H9 (cell line): ENCODE results near the gene NOS1AP. TPM values are rescaled to one million over a fixed set of nuclear protein-coding genes. Genes with fewer than 3 reads are reported as not detected.

Experiments used
- DNase-seq: peaks from one replicate; pipeline ENCODE4 v3.0.0-alpha.2; 2017
- H2AFZ ChIP-seq: one replicate; pipeline ENCODE4 v1.6.1; 2013; ENCODE audit warnings: mild to moderate bottlenecking, low read length, control low read depth, moderate library complexity
- H2AK5ac ChIP-seq: 2 replicates; pipeline ENCODE4 v1.6.1; 2013; ENCODE audit warnings: low read length, control low read depth, mixed read lengths; ENCODE audit not compliant: insufficient read length
- H2BK120ac ChIP-seq: one replicate; pipeline ENCODE4 v1.6.1; 2013; ENCODE audit warnings: low read depth, mild to moderate bottlenecking, low read length, control low read depth, inconsistent platforms; ENCODE audit not compliant: poor library complexity, severe bottlenecking
- H2BK12ac ChIP-seq: 2 replicates; pipeline ENCODE4 v1.6.1; 2013; ENCODE audit warnings: low read length, control low read depth, mixed read lengths, low read depth; ENCODE audit not compliant: insufficient read length
- H2BK15ac ChIP-seq: 2 replicates; pipeline ENCODE4 v1.6.1; 2013; ENCODE audit warnings: low read depth, low read length, control low read depth
- H2BK20ac ChIP-seq: one replicate; pipeline ENCODE4 v1.6.1; 2013; ENCODE audit warnings: low read depth, mild to moderate bottlenecking, low read length, control low read depth, inconsistent platforms; ENCODE audit not compliant: poor library complexity, severe bottlenecking
- H2BK5ac ChIP-seq: 2 replicates; pipeline ENCODE4 v1.6.1; 2013; ENCODE audit warnings: low read length, control low read depth, mixed read lengths; ENCODE audit not compliant: insufficient read length
- H3K14ac ChIP-seq: 2 replicates; pipeline ENCODE4 v1.6.1; 2013; ENCODE audit warnings: low read length, control low read depth; ENCODE audit not compliant: insufficient read depth
- H3K18ac ChIP-seq: 2 replicates; pipeline ENCODE4 v1.6.1; 2013; ENCODE audit warnings: low read depth, mild to moderate bottlenecking, mixed read lengths, low read length, control low read depth; ENCODE audit not compliant: insufficient read length
- H3K23ac ChIP-seq: 2 replicates; pipeline ENCODE4 v1.6.1; 2013; ENCODE audit warnings: low read length, control low read depth, mixed read lengths, low read depth; ENCODE audit not compliant: insufficient read length
- H3K23me2 ChIP-seq: 2 replicates; pipeline ENCODE4 v1.6.1; 2013; ENCODE audit warnings: low read depth, mild to moderate bottlenecking, mixed read lengths, low read length, control low read depth; ENCODE audit not compliant: insufficient read length, poor library complexity, severe bottlenecking
- H3K27ac ChIP-seq: 2 replicates; pipeline ENCODE4 v1.5.1; 2013; ENCODE audit warnings: low read length, control low read depth, mixed read lengths, low read depth; ENCODE audit not compliant: insufficient read length
- H3K27me3 ChIP-seq: 2 replicates; pipeline ENCODE4 v1.6.1; 2013; ENCODE audit warnings: low read length, control low read depth, inconsistent platforms; ENCODE audit not compliant: insufficient read depth
- H3K4ac ChIP-seq: 2 replicates; pipeline ENCODE4 v1.6.1; 2013; ENCODE audit warnings: low read depth, mild to moderate bottlenecking, control low read depth, inconsistent platforms, low read length, moderate library complexity
- H3K4me1 ChIP-seq: 2 replicates; pipeline ENCODE4 v1.6.1; 2013; ENCODE audit warnings: low read length, control low read depth, inconsistent platforms; ENCODE audit not compliant: insufficient read depth
- H3K4me2 ChIP-seq: 2 replicates; pipeline ENCODE4 v1.6.1; 2013; ENCODE audit warnings: low read length, control low read depth, mixed read lengths; ENCODE audit not compliant: insufficient read length, insufficient read depth
- H3K56ac ChIP-seq: 2 replicates; pipeline ENCODE4 v1.6.1; 2013; ENCODE audit warnings: low read depth, mild to moderate bottlenecking, mixed read lengths, low read length, control low read depth; ENCODE audit not compliant: insufficient read length
- H3K79me1 ChIP-seq: 2 replicates; pipeline ENCODE4 v1.6.1; 2013; ENCODE audit warnings: low read depth, mild to moderate bottlenecking, moderate library complexity, low read length, control low read depth, inconsistent platforms; ENCODE audit not compliant: insufficient read depth, poor library complexity, severe bottlenecking
- H3K79me2 ChIP-seq: 2 replicates; pipeline ENCODE4 v1.6.1; 2013; ENCODE audit warnings: low read length, control low read depth, inconsistent platforms; ENCODE audit not compliant: insufficient read depth
- H3K9ac ChIP-seq: 2 replicates; pipeline ENCODE4 v1.6.1; 2013; ENCODE audit warnings: low read length, control low read depth, mixed read lengths; ENCODE audit not compliant: insufficient read length; ENCODE audit errors: extremely low read depth
- H3K9me3 ChIP-seq: one replicate; pipeline ENCODE4 v1.6.1; 2013; ENCODE audit warnings: low read depth, low read length, inconsistent platforms; ENCODE audit not compliant: control insufficient read depth
- H3T11ph ChIP-seq: one replicate; pipeline ENCODE4 v1.6.1; 2013; ENCODE audit warnings: mild to moderate bottlenecking, low read length, control low read depth, inconsistent platforms
- H4K20me1 ChIP-seq: one replicate; pipeline ENCODE4 v1.6.1; 2013; ENCODE audit not compliant: control insufficient read depth, insufficient read length, insufficient read depth
- H4K5ac ChIP-seq: 2 replicates; pipeline ENCODE4 v1.6.1; 2013; ENCODE audit warnings: low read depth, mild to moderate bottlenecking, mixed read lengths, low read length, control low read depth; ENCODE audit not compliant: insufficient read length
- H4K8ac ChIP-seq: replicated peaks from 2 replicates; pipeline ENCODE4 v1.6.1; 2013; ENCODE audit warnings: low read length, control low read depth, mixed read lengths, low read depth; ENCODE audit not compliant: insufficient read length
- H4K91ac ChIP-seq: 2 replicates; pipeline ENCODE4 v1.6.1; 2013; ENCODE audit warnings: low read depth, mild to moderate bottlenecking, moderate library complexity, mixed read lengths, low read length, control low read depth; ENCODE audit not compliant: insufficient read length
- H3K27ac Mint-ChIP-seq, 3 experiments: 2 replicates in 2 of 3; 3 replicates in 1 of 3; pipeline ENCODE4 v1.8.0; 2020 to 2021; ENCODE audit warnings: mixed read lengths in 3 of 3, mild to moderate bottlenecking in 1 of 3, moderate library complexity in 1 of 3
- H3K27me3 Mint-ChIP-seq: 2 replicates; pipeline ENCODE4 v1.8.0; 2021; ENCODE audit warnings: low read depth, mild to moderate bottlenecking, moderate library complexity, mixed read lengths
- H3K36me3 Mint-ChIP-seq, 3 experiments: 2 replicates in 2 of 3; 3 replicates in 1 of 3; pipeline ENCODE4 v1.8.0; 2020 to 2021; ENCODE audit warnings: low read depth in 3 of 3, mixed read lengths in 3 of 3; ENCODE audit not compliant: insufficient read depth in 1 of 3
- H3K4me1 Mint-ChIP-seq, 2 experiments: 2 replicates each; pipeline ENCODE4 v1.8.0; 2020; ENCODE audit warnings: mixed read lengths in 2 of 2
- H3K4me3 Mint-ChIP-seq, 2 experiments: 2 replicates in 1 of 2; 3 replicates in 1 of 2; pipeline ENCODE4 v1.8.0; 2020 to 2021; ENCODE audit warnings: mild to moderate bottlenecking in 2 of 2, mixed read lengths in 2 of 2, moderate library complexity in 1 of 2
- H3K9me3 Mint-ChIP-seq, 2 experiments: 2 replicates in 1 of 2; 3 replicates in 1 of 2; pipeline ENCODE4 v1.8.0; 2020; ENCODE audit warnings: mild to moderate bottlenecking in 2 of 2, mixed read lengths in 2 of 2, moderate library complexity in 1 of 2
- CTCF ChIP-seq: fragments of 200-600 bp; sonication (generic); conservative IDR thresholded peaks from 3 replicates; pipeline ENCODE4 v1.8.0; 2021; ENCODE audit warnings: antibody characterized with exemption, mild to moderate bottlenecking
- WGBS: extraction: QIAGEN DNeasy Blood & Tissue Kit; methylation state at CpG from one replicate; pipeline ENCODE4 v1.1.7; 2013; ENCODE audit warnings: missing lambda C conversion rate, low lambda C conversion rate, mixed read lengths; ENCODE audit not compliant: insufficient read length; ENCODE audit errors: extremely low coverage; 5-methylcytosine and 5-hydroxymethylcytosine counted together
- total RNA-seq: library from RNA; stranded (reverse); gene quantifications from 2 replicates; pipeline ENCODE4 v1.2.1, GENCODE V29; 2021

The NOS1AP gene
- total RNA-seq, 1 experiment from 2014 or later: 8.4 TPM

- H4K91ac ChIP-seq: no peak overlapping the region
- H3K23ac ChIP-seq: no peak overlapping the region
- H2BK5ac ChIP-seq: no peak overlapping the region
- H3K4me2 ChIP-seq: no peak overlapping the region
- H4K20me1 ChIP-seq: no peaks in the 10 kb centered on the region
- no peak for DNase-seq
- no peak overlapping the region for H2BK15ac ChIP-seq
- H3K36me3 Mint-ChIP-seq: peaks cover 0 to 2% (median 0%) of the 10 kb centered on the region in 3 experiments; a peak in 1 of 7 replicates
- H4K5ac ChIP-seq: no peak overlapping the region
- no peak overlapping the region for H3K4ac ChIP-seq
- H3K27ac Mint-ChIP-seq: no peak overlapping the region
- H3K27me3 ChIP-seq: no peaks in the 10 kb centered on the region
- H3K79me1 ChIP-seq: no peaks in the 10 kb centered on the region
- peaks cover 0 to 5% of the 10 kb centered on the region in 2 experiments; a peak in 3 of 4 replicates for H3K4me1 Mint-ChIP-seq
- no peak overlapping the region for H3K27ac ChIP-seq
- no CpG with 5 or more reads among the region's 6 CpGs for WGBS
- H3K9me3 ChIP-seq: no peaks in the 10 kb centered on the region
- H3K9me3 Mint-ChIP-seq: no peaks in the 10 kb centered on the region
- H3K18ac ChIP-seq: no peak overlapping the region
- no peak overlapping the region for H3K14ac ChIP-seq
- no peak overlapping the region for H2BK120ac ChIP-seq
- H4K8ac ChIP-seq: no peak overlapping the region
- no peak overlapping the region for H3T11ph ChIP-seq
- no peak overlapping the region for H2BK12ac ChIP-seq
- H3K56ac ChIP-seq: no peak overlapping the region
- no peak overlapping the region for H3K4me3 Mint-ChIP-seq
- no peak; the same call in 2 of the 3 replicates for TF ChIP-seq CTCF
- H3K27me3 Mint-ChIP-seq: no peaks in the 10 kb centered on the region
- no peak overlapping the region for H2BK20ac ChIP-seq
- H3K9ac ChIP-seq: no peak overlapping the region
- no peaks in the 10 kb centered on the region for H3K23me2 ChIP-seq
- H3K4me1 ChIP-seq: 0 out of 2 replicates have a peak, but pooled peaks cover 2% of the 10 kb centered on the region
- H3K79me2 ChIP-seq: no peaks in the 10 kb centered on the region
- H2AFZ ChIP-seq: no peak overlapping the region
- H2AK5ac ChIP-seq: no peak overlapping the region
These were observed 206.2 kb downstream of the NOS1AP start for GRCh38 chr1:162275622-162276175.
